ENCODE results near the gene SRRM5.

- TF ChIP-seq POLR2A (IDR thresholded peaks at IDR 0.05) (no peak), CTCF (IDR thresholded peaks at IDR 0.05) (no peak)
Observed at GRCh38 chr19:43597876-43598275, 14.0 kb upstream of the SRRM5 start.
